M059J (cell line): ENCODE results near the gene HBA1. TPM values are rescaled to one million over a fixed set of nuclear protein-coding genes. Genes with fewer than 3 reads are reported as not detected.
"Not testable (repeated sequence)": the region's sequence is repeated elsewhere in the genome, so short reads cannot be mapped to it uniquely, and the experiment has no call there.

Experiments
- DNase-seq: peaks from one replicate; pipeline ENCODE4 v3.0.0-alpha.2; 2012; ENCODE audit warnings: low read depth
- total RNA-seq: library from RNA; depleted of rRNA; stranded (reverse); fragments of >200 nt; shearing (Covaris generic); gene quantifications from 2 replicates; pipeline ENCODE4 v1.2.3, GENCODE V29; 2014; rRNA removed

The HBA1 gene
- not detected in 2 replicates for total RNA-seq

- not testable (repeated sequence) for DNase-seq
Observed at GRCh38 chr16:176477-177382, at the start of gene HBA1. TSS of gene HBA1 (plus strand) at chr16:176680. CDS start at chr16:176717, 37 bp downstream.

- DNase-seq, result no peak
Observed at GRCh38 chr16:129075-129474, 47.4 kb upstream of the HBA1 start.

- DNase-seq, result no peak
Observed at GRCh38 chr16:130533-131173, 45.8 kb upstream of the HBA1 start.

GRCh38 chr16:132120-132519 lies 44.4 kb upstream of the HBA1 start:
- DNase-seq, result no peak

- no peak for DNase-seq
Observed at GRCh38 chr16:133716-134115, 42.8 kb upstream of the HBA1 start.

- DNase-seq, result no peak
Observed at GRCh38 chr16:138049-138417, 38.4 kb upstream of the HBA1 start.

- no peak for DNase-seq
Observed at GRCh38 chr16:140175-140857, 36.2 kb upstream of the HBA1 start.

- no peak for DNase-seq
Observed at GRCh38 chr16:142405-142967, 34.0 kb upstream of the HBA1 start.

GRCh38 chr16:143047-143446 lies 33.4 kb upstream of the HBA1 start:
- DNase-seq, result no peak

- no peak for DNase-seq
Observed at GRCh38 chr16:143456-143855, 33.0 kb upstream of the HBA1 start.

GRCh38 chr16:144797-145252 lies 31.7 kb upstream of the HBA1 start:
- no peak for DNase-seq

- no peak for DNase-seq
Observed at GRCh38 chr16:146646-147045, 29.8 kb upstream of the HBA1 start.

GRCh38 chr16:149024-149660 lies 27.3 kb upstream of the HBA1 start:
- peak; percentile 76 for DNase-seq

GRCh38 chr16:152141-153128 lies 24.0 kb upstream of the HBA1 start, which contains the start of gene HBZ:
TSS of gene HBZ (plus strand) at chr16:152644. CDS start at chr16:152910, 266 bp downstream.
- no peak for DNase-seq

- not testable (repeated sequence) for DNase-seq
Observed at GRCh38 chr16:153129-153521, 23.4 kb upstream of the HBA1 start.

- not testable (repeated sequence) for DNase-seq
Observed at GRCh38 chr16:153550-154216, 22.8 kb upstream of the HBA1 start.

GRCh38 chr16:154217-155030 lies 22.1 kb upstream of the HBA1 start:
- no peak for DNase-seq

GRCh38 chr16:155031-155398 lies 21.5 kb upstream of the HBA1 start:
- DNase-seq, result no peak
